ENCODE data around the gene SLC43A1.

DNA sequence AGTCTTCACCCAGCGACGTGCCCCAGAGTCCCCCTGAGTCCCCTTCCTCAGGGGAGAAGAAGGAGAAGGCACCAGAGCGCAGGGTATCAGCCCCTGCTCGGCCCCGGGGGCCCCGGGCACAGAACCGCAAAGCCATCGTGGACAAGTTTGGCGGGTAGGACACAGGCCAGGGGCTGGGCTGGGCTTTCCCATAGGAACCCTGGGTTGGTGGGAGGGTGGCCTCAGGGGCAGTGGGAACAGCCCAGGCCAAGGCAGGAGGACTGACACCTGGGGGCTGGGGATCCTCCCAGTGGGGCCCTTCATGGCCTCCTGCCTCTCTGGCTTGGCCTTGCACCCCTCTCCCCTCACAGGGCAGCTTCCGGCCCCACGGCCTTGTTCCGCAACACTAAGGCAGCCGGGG lies 30.4 kb upstream of the SLC43A1 start:
- TF ChIP-seq, protein P1, sequence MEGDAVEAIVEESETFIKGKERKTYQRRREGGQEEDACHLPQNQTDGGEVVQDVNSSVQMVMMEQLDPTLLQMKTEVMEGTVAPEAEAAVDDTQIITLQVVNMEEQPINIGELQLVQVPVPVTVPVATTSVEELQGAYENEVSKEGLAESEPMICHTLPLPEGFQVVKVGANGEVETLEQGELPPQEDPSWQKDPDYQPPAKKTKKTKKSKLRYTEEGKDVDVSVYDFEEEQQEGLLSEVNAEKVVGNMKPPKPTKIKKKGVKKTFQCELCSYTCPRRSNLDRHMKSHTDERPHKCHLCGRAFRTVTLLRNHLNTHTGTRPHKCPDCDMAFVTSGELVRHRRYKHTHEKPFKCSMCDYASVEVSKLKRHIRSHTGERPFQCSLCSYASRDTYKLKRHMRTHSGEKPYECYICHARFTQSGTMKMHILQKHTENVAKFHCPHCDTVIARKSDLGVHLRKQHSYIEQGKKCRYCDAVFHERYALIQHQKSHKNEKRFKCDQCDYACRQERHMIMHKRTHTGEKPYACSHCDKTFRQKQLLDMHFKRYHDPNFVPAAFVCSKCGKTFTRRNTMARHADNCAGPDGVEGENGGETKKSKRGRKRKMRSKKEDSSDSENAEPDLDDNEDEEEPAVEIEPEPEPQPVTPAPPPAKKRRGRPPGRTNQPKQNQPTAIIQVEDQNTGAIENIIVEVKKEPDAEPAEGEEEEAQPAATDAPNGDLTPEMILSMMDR (IDR thresholded peaks at IDR 0.05; ENCODE audit: low read depth, low read length, poor library complexity, severe bottlenecking): no peak
- TF ChIP-seq EZH2phosphoT487 (IDR thresholded peaks at IDR 0.05; ENCODE audit: borderline replicate concordance, low read length): no peak
